Brain pericyte (primary cell): ENCODE data around the gene PDE4D.

ENCODE experiments used
- DNase-seq: peaks from one replicate; pipeline ENCODE4 v3.0.0-alpha.2; 2012; ENCODE audit warnings: low read depth, low spot score

The PDE4D gene

DNA sequence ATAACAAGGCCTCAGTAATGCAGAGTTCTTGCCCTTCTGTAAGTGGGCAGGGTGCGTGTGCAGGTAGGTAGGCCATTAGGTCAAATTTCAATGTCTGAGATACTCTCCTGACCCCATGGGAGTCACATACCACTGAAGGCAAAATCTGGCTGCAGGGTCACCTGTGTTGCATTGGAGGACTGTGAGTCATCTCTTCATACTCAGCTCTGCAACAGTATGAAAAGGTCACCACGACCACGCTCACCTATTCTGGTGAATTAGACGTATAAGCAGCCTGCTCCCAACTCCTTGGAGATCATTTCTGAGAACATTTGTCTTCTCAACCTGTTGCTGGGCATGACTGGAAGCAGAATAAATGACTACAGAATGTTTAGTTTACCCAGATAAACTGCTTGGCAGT is 599.8 kb downstream of the PDE4D start:
- no peak for DNase-seq

DNA sequence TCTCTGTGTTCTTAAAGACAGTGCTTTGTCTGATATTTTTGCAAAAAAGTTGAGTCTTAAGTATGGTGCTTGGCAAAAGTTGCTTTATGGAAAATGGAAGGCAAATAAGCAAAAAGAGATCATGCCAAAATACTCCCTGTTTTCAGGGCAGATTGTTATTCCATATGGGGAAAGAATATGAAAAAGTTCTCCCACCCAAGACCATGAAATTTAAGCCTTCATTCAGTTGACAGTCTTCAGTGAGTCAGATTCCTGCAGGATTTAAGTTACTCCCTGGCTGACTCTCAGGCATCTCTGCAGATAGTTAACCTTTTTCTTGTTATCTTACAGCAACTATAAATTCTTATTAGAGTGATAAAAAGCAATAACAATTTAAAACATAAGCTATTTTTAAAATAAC is 601.6 kb downstream of the PDE4D start:
- no peak for DNase-seq

GRCh38 chr5:59287884-59288283 is 605.6 kb downstream of the PDE4D start:
- no peak for DNase-seq

GRCh38 chr5:59287361-59287760 is 606.2 kb downstream of the PDE4D start:
- no peak for DNase-seq

DNA sequence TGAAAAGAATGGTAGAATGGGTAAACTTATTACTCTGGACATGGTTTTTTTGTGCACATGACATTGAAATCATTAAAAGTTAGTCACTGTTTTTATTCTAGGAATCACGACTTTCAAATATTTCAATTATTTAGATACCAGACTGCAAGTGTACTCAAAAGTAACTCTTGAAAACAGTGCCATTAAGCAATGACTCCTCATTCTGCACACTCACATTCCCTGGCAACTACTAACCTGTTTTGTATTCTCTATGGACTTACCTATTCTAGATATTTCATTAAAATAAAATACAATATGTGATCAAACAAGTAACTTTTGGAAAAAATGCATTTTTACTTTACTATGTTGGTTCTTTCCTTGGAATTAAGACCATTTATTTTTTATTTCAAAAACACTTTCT is 607.0 kb downstream of the PDE4D start:
- DNase-seq, result no peak

DNA sequence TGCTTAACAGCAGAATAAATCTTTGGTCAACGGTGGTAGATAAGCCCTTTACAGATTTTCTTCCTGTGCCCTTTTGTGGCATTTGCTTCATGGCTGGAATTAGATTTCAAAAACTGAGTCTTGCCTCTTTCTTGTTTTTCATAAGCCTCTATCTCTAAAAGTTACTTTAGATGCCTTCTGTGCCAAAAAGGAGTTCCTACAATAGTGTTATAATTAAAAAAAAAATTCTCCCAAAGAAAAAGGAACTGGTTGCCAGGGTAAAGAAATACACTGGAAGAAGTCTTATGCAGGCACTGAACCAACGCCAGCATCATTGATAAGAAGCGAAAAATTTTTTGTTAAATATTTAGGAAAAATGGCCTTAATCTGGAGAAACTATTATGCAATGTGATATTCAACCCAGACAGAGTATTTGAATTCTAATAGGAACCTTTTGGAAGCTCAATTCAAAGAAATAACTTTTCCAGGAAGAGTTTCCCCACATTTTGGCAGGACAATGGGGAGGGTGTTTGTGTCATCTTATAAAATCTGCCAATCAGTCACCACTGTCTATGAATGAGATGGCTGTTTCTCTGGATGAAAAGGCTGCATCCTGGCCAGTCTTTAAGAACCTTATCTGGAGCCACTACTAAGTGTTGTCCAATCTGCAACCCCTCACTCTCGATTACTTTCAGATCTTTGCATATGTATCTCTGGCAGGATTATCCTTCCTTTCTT is 608.1 kb downstream of the PDE4D start:
- DNase-seq, result no peak

GRCh38 chr5:59282726-59283125 is 610.8 kb downstream of the PDE4D start:
- no peak for DNase-seq

GRCh38 chr5:59279979-59280378 is 613.5 kb downstream of the PDE4D start:
- DNase-seq, result no peak

- DNase-seq, result no peak
Observed at GRCh38 chr5:59276917-59277372, 616.6 kb downstream of the PDE4D start.

- no peak for DNase-seq
Observed at GRCh38 chr5:59276325-59276675, 617.2 kb downstream of the PDE4D start.

DNA sequence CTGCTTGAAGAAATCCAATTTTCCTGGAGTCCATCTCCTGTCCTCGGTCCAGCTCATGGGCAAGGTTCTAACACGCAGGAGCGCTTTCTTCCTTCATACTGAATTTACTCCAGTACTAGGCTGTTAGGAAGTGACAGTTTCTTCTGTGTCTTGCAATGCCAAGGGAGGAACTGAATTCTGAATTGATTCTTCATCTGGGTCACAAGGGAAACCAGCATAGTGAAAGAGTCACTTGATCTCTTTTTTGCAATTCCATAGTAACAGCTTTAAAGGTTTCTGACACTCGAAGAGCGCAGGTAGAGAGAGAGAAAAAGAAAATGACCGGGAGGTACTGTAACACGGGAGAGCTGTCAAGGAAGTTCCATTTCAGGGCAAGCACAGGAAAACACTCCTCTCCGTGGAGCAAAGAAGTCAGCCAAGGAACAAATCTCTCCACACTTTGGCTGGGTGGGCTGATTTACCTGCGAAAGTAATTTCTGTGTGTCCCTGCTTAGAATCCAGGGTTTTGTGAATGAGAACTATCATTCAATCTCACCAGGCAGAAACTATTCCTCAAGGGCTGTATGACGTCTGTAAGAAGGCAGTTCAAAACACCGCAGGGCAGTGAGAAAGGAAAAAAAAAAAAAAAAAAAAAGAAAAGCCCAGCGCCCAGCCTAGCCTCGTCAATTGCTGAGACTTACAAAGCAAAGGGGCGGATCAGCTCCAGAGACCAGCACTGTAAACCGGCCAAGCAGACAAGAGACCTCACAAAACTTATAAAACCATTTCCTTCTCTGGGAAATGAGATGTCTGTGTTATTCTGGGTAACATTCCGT is 617.8 kb downstream of the PDE4D start:
- peak; percentile 48 for DNase-seq

DNA sequence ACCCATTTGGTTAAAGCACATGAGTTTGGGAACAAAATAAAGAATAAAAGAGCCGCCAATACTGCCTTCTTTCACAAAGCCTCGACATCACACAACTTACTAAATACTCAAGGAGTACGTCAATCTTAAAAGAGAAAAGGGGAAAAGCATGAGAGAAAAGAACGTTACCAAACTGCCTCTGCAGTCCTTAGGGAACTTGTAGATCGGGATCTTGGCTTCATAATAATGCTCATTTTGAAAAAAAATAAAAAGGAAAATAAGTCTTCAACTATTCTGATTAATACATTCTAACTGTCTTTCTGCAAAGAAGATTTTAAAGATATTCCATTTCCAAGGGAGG is 618.4 kb downstream of the PDE4D start:
- no peak for DNase-seq

- no peak for DNase-seq
Observed at GRCh38 chr5:59274106-59274636, 619.4 kb downstream of the PDE4D start.

DNA sequence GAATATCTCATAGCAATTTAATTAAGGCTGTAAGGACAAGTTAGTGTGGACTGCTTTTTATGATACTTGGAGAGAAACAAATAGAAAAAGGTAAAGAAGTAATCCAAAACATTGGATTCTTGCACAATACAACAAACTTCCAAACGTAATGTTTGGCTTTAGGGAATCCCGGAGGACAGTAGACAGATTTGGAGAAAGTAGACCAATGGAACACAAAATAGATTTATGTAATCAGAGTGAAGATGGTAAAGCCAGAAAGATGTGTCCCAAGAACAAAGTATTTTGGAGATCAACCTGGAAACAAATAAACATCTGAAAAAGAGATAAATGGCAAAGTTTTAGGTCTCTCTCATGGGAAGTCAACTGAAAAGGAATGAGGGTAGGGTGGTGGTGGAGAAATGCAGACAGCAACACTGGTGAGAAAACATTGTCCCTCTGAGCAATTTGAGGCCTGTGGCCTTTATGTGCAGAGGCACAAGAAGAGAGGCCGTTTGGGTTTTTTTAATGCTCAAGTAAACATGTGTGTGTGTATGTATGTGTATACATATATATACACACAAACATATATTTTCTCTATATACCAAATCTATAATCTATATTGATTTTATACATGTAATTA is 620.6 kb downstream of the PDE4D start:
- DNase-seq, result no peak

DNA sequence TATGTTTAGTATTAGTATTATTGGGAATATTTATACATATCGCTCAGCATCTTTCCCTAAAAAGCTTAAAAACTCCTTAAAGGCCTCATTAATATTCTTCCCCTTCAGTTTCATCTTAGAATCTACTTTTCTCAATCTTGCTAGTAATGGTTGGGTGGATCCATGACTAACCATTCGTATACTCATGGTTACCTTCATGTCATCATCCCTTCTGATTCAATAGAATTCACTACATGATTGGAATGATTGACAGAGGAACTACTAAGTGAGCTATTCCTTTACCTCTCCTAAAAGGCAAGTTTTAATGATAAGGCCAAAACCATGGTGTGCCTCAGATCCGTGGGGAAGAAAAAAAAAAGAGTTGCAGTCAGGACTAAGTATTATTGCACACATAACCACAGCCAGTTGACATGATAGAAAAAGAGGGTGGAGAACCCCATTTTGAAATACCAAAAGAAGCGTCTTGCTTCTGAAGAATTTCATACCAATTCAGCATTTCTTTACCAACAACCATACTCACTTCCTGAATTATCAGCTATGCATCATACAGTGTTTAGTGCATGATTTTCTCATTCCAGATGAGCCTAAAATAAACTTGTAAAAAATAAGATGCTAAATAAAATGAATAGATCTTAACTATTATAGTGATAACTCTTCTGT is 624.6 kb downstream of the PDE4D start:
- no peak for DNase-seq

GRCh38 chr5:59267033-59267432 is 626.5 kb downstream of the PDE4D start:
- no peak for DNase-seq

- no peak for DNase-seq
Observed at GRCh38 chr5:59266410-59266809, 627.1 kb downstream of the PDE4D start.

- no peak for DNase-seq
Observed at GRCh38 chr5:59264639-59265245, 628.8 kb downstream of the PDE4D start.

DNA sequence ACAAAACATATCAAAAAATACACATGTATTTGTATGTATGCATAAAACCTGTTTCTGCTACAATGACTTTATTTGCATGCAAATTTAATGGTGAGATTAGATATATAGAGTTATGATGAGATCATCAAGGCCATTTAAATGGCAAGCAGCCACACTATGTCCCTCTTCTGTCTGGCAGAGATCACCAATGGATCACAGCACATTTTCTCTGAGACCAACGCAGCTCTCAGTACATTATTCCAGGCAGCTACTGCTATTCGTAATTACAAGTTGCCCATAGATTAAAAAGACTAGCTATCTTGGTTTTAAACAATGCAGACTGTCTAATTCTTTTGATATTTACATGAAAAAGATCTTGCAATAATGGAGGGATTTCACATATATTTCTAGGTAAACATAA is 629.5 kb downstream of the PDE4D start:
- no peak for DNase-seq

- no peak for DNase-seq
Observed at GRCh38 chr5:59261969-59262368, 631.6 kb downstream of the PDE4D start.

GRCh38 chr5:59260973-59261372 is 632.6 kb downstream of the PDE4D start:
- no peak for DNase-seq

DNA sequence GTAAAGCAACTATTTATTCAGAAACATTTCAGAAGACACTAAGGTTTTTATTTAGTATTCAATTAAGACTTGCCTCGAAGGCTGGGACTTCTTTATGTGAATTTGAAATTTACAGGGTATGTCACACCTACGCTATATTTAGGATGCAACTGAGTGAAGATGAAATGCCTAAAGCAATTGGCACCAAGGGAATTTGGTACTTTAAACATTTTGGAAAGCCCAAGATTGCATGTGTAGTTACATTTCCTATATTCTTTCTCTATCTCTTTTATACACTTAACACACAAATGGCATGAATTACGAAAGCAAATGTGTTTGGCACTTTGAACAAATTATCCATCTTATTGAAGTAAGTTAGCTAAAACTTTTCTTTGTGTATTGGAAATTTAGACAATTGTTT is 633.3 kb downstream of the PDE4D start:
- DNase-seq, result no peak
